Liver (tissue), 9 donors: ENCODE results near the gene ARID3A. TPM values are rescaled to one million over a fixed set of nuclear protein-coding genes. Genes with fewer than 3 reads are reported as not detected.

Experiments used
- DNase-seq: peaks from one replicate; pipeline ENCODE4 v3.0.0-alpha.2; 2017; ENCODE audit warnings: low spot score
- H3K27ac ChIP-seq, 2 donors: one replicate each; pipeline ENCODE4 v1.7.0; 2013; ENCODE audit warnings: inconsistent platforms in 2 of 2, low read length in 2 of 2, control low read depth in 1 of 2, low read depth in 1 of 2, mild to moderate bottlenecking in 1 of 2
- H3K27me3 ChIP-seq, 4 donors: one replicate each; pipeline versions ENCODE4 v1.6.1 to v1.7.0; 2013; ENCODE audit warnings: low read length in 3 of 4, inconsistent platforms in 1 of 4, mild to moderate bottlenecking in 1 of 4, moderate library complexity in 1 of 4; ENCODE audit not compliant: control insufficient read depth in 4 of 4, insufficient read depth in 4 of 4
- H3K36me3 ChIP-seq, 4 donors: one replicate each; pipeline versions ENCODE4 v1.6.1 to v1.7.0; 2013; ENCODE audit warnings: low read length in 3 of 4, mild to moderate bottlenecking in 3 of 4, low read depth in 1 of 4, moderate library complexity in 1 of 4; ENCODE audit not compliant: control insufficient read depth in 4 of 4, insufficient read depth in 3 of 4
- H3K4me1 ChIP-seq, 4 donors: one replicate each; pipeline versions ENCODE4 v1.6.1 to v1.7.0; 2013; ENCODE audit warnings: low read length in 3 of 4, mild to moderate bottlenecking in 3 of 4, moderate library complexity in 1 of 4; ENCODE audit not compliant: control insufficient read depth in 4 of 4, insufficient read depth in 4 of 4
- H3K4me3 ChIP-seq, 3 donors: one replicate each; pipeline versions ENCODE4 v1.6.1 to v1.7.0; 2013; ENCODE audit warnings: low read length in 3 of 3, control low read depth in 1 of 3, low read depth in 1 of 3, mild to moderate bottlenecking in 1 of 3
- H3K9ac ChIP-seq, 2 donors: one replicate each; pipeline ENCODE4 v1.7.0; 2013; ENCODE audit warnings: low read length in 2 of 2, mild to moderate bottlenecking in 2 of 2, moderate library complexity in 2 of 2, control low read depth in 1 of 2, low read depth in 1 of 2
- H3K9me3 ChIP-seq, 4 donors: one replicate each; pipeline versions ENCODE4 v1.6.1 to v1.7.0; 2013; ENCODE audit warnings: low read length in 3 of 4; ENCODE audit not compliant: control insufficient read depth in 4 of 4
- EGR1 ChIP-seq, 2 donors: IDR thresholded peaks; 2 replicates each; pipeline ENCODE4 v1.6.1; 2016 to 2018; ENCODE audit warnings: antibody characterized with exemption in 2 of 2, low read depth in 2 of 2
- FOXA1 ChIP-seq: IDR thresholded peaks from 2 replicates; pipeline ENCODE4 v1.6.1; 2016; ENCODE audit warnings: antibody characterized with exemption
- FOXA2 ChIP-seq: IDR thresholded peaks from 2 replicates; pipeline ENCODE4 v1.6.1; 2016; ENCODE audit warnings: antibody characterized with exemption
- GABPA ChIP-seq, 2 donors: IDR thresholded peaks in 1 of 2; conservative IDR thresholded peaks in 1 of 2; 2 replicates each; pipeline ENCODE4 v1.6.1; 2016; ENCODE audit warnings: antibody characterized with exemption in 2 of 2, mild to moderate bottlenecking in 1 of 2, moderate library complexity in 1 of 2
- HNF4A ChIP-seq, 2 donors: conservative IDR thresholded peaks; 2 replicates each; pipeline ENCODE4 v1.6.1; 2016; ENCODE audit warnings: antibody characterized with exemption in 2 of 2, mild to moderate bottlenecking in 2 of 2
- HNF4G ChIP-seq: IDR thresholded peaks from 2 replicates; pipeline ENCODE4 v1.6.1; 2016; ENCODE audit warnings: antibody characterized with exemption
- NR2F2 ChIP-seq: IDR thresholded peaks from 2 replicates; pipeline ENCODE4 v1.6.1; 2016; ENCODE audit warnings: antibody characterized with exemption
- RAD21 ChIP-seq, 2 donors: IDR thresholded peaks; 2 replicates each; pipeline ENCODE4 v1.6.1; 2016; ENCODE audit warnings: antibody characterized with exemption in 2 of 2, mild to moderate bottlenecking in 2 of 2
- RXRA ChIP-seq, 2 donors: IDR thresholded peaks; 2 replicates each; pipeline ENCODE4 v1.6.1; 2017 to 2018; ENCODE audit warnings: antibody characterized with exemption in 2 of 2, mild to moderate bottlenecking in 1 of 2
- SP1 ChIP-seq: IDR thresholded peaks from 2 replicates; pipeline ENCODE4 v1.6.1; 2018; ENCODE audit warnings: antibody characterized with exemption, mild to moderate bottlenecking
- TAF1 ChIP-seq: conservative IDR thresholded peaks from 2 replicates; pipeline ENCODE4 v1.6.1; 2016; ENCODE audit warnings: antibody characterized with exemption, mild to moderate bottlenecking
- WGBS: extraction: QIAGEN DNeasy Blood & Tissue Kit; methylation state at CpG from one replicate; pipeline ENCODE4 v1.1.7; 2013; 5-methylcytosine and 5-hydroxymethylcytosine counted together
- polyA plus RNA-seq, 2 donors: library from polyadenylated mRNA; stranded (reverse) in 1 of 2; unstranded in 1 of 2; fragments of 200-250 nt in 1 of 2; fragments of >200 nt in 1 of 2; fragmentation: Nextera tagmentation in 1 of 2; extraction: Ambion mirVana in 1 of 2; gene quantifications; one replicate each; pipeline versions ENCODE4 v1.2.1 to v1.2.3, GENCODE V29; 2013 to 2015
- total RNA-seq, 2 donors: library from RNA; depleted of rRNA; stranded (reverse); fragments of >200 nt; gene quantifications; one replicate each; pipeline ENCODE4 v1.2.3, GENCODE V29; 2014
- TF ChIP-seq, protein P1 (sequence below): IDR thresholded peaks from 2 replicates; pipeline ENCODE4 v1.6.1; 2016; ENCODE audit warnings: antibody characterized with exemption
- TF ChIP-seq, protein P2 (sequence below): IDR thresholded peaks from 2 replicates; pipeline ENCODE4 v1.6.1; 2016; ENCODE audit warnings: antibody characterized with exemption, mild to moderate bottlenecking
- TF ChIP-seq, protein P3 (sequence below): IDR thresholded peaks from 2 replicates; pipeline ENCODE4 v1.6.1; 2016; ENCODE audit warnings: antibody characterized with exemption
- TF ChIP-seq, protein P4 (sequence below): fragments of 150-350 bp; IDR thresholded peaks from 2 replicates; pipeline ENCODE4 v1.5.1; 2017; ENCODE audit warnings: improper control_type of control experiment, low read depth, low read length; ENCODE audit not compliant: missing input control
- donor health status: healthy.
- donor health status: healthy.
- donor health status: healthy.
- donor health status: healthy.
- donor health status: healthy.

ARID3A gene
- total and polyA plus RNA-seq, 4 donors: 0.74 to 42.4 (median 3.1) TPM

DNA sequence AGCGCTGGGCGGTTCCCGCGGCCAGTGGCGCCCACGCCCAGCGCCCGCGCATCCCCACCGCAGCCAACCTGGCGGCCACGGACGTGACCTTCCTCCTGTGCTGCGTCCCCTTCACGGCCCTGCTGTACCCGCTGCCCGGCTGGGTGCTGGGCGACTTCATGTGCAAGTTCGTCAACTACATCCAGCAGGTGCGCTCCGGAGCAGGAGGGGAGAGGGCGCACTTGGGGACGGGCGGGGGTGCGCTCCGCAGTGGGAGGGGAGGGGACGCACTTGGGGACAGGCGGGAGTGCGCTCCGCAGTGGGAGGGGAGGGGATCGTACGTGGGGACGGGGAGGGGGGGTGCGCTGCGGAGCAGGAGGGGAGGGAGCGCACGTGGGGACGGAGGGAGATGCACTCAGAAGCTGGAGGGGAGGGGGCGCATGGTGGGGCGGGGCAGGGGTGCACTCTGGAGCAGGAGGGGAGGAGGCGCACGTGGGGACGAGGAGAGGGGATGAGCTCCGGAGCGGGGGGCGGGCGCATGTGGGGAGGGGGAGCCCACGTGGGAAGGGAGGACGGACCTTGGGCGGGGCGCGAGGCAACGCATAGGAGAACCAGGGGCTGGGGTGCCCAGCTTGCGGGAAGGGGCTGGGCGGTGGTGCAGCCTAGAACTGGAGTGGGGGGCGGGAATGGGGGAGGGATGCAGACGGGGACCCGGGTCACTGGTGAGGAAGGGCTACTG lies 7.2 kb upstream of the ARID3A start:
- Histone ChIP-seq H3K4me3 (no peak overlapping the region), H3K4me1 (peaks cover 0 to 29% (median 14%) of the 10 kb centered on the region in 4 donors), H3K9ac (no peak overlapping the region), H3K36me3 (no peaks in the 10 kb centered on the region), H3K27ac (no peak overlapping the region), H3K27me3 (peaks cover 0 to 15% (median 3%) of the 10 kb centered on the region in 4 donors), H3K9me3 (no peaks in the 10 kb centered on the region)
- 5% methylated on average over 58 of the region's 58 CpGs for WGBS
- no peak for DNase-seq
- TF ChIP-seq FOXA2 (no peak), EGR1 (IDR thresholded peaks at IDR 0.05; ENCODE audit: low read depth in 2 of 2) (no peak), FOXA1 (no peak), RAD21 (IDR thresholded peaks at IDR 0.05) (no peak), HNF4G (no peak), GABPA (IDR thresholded peaks at IDR 0.05 in 1 of 2, conservative IDR thresholded peaks at IDR 0.05 in 1 of 2) (no peak), NR2F2 (no peak), HNF4A (conservative IDR thresholded peaks at IDR 0.05) (no peak), TAF1 (no peak), SP1 (no peak), RXRA (IDR thresholded peaks at IDR 0.05) (no peak)
- TF ChIP-seq, protein P1, sequence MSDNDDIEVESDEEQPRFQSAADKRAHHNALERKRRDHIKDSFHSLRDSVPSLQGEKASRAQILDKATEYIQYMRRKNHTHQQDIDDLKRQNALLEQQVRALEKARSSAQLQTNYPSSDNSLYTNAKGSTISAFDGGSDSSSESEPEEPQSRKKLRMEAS: no peak
- TF ChIP-seq, protein P2, sequence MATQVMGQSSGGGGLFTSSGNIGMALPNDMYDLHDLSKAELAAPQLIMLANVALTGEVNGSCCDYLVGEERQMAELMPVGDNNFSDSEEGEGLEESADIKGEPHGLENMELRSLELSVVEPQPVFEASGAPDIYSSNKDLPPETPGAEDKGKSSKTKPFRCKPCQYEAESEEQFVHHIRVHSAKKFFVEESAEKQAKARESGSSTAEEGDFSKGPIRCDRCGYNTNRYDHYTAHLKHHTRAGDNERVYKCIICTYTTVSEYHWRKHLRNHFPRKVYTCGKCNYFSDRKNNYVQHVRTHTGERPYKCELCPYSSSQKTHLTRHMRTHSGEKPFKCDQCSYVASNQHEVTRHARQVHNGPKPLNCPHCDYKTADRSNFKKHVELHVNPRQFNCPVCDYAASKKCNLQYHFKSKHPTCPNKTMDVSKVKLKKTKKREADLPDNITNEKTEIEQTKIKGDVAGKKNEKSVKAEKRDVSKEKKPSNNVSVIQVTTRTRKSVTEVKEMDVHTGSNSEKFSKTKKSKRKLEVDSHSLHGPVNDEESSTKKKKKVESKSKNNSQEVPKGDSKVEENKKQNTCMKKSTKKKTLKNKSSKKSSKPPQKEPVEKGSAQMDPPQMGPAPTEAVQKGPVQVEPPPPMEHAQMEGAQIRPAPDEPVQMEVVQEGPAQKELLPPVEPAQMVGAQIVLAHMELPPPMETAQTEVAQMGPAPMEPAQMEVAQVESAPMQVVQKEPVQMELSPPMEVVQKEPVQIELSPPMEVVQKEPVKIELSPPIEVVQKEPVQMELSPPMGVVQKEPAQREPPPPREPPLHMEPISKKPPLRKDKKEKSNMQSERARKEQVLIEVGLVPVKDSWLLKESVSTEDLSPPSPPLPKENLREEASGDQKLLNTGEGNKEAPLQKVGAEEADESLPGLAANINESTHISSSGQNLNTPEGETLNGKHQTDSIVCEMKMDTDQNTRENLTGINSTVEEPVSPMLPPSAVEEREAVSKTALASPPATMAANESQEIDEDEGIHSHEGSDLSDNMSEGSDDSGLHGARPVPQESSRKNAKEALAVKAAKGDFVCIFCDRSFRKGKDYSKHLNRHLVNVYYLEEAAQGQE: no peak
- TF ChIP-seq, protein P3, sequence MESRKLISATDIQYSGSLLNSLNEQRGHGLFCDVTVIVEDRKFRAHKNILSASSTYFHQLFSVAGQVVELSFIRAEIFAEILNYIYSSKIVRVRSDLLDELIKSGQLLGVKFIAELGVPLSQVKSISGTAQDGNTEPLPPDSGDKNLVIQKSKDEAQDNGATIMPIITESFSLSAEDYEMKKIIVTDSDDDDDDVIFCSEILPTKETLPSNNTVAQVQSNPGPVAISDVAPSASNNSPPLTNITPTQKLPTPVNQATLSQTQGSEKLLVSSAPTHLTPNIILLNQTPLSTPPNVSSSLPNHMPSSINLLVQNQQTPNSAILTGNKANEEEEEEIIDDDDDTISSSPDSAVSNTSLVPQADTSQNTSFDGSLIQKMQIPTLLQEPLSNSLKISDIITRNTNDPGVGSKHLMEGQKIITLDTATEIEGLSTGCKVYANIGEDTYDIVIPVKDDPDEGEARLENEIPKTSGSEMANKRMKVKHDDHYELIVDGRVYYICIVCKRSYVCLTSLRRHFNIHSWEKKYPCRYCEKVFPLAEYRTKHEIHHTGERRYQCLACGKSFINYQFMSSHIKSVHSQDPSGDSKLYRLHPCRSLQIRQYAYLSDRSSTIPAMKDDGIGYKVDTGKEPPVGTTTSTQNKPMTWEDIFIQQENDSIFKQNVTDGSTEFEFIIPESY: no peak
- TF ChIP-seq, protein P4, sequence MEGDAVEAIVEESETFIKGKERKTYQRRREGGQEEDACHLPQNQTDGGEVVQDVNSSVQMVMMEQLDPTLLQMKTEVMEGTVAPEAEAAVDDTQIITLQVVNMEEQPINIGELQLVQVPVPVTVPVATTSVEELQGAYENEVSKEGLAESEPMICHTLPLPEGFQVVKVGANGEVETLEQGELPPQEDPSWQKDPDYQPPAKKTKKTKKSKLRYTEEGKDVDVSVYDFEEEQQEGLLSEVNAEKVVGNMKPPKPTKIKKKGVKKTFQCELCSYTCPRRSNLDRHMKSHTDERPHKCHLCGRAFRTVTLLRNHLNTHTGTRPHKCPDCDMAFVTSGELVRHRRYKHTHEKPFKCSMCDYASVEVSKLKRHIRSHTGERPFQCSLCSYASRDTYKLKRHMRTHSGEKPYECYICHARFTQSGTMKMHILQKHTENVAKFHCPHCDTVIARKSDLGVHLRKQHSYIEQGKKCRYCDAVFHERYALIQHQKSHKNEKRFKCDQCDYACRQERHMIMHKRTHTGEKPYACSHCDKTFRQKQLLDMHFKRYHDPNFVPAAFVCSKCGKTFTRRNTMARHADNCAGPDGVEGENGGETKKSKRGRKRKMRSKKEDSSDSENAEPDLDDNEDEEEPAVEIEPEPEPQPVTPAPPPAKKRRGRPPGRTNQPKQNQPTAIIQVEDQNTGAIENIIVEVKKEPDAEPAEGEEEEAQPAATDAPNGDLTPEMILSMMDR: no peak
